Astrocyte (in vitro differentiated cells and primary cell): ENCODE measurements around the gene PHF12.

Experiments used
- EZH2 ChIP-seq: IDR thresholded peaks from 2 replicates; pipeline ENCODE4 v1.6.1; 2012; ENCODE audit warnings: mild to moderate bottlenecking, low read length, inconsistent platforms; ENCODE audit not compliant: insufficient read depth
- TF ChIP-seq, protein P1 (sequence below): IDR thresholded peaks from 2 replicates; pipeline ENCODE4 v1.5.1; 2011; ENCODE audit warnings: low read depth, mild to moderate bottlenecking, inconsistent platforms, low read length, moderate library complexity; ENCODE audit not compliant: insufficient read depth

DNA sequence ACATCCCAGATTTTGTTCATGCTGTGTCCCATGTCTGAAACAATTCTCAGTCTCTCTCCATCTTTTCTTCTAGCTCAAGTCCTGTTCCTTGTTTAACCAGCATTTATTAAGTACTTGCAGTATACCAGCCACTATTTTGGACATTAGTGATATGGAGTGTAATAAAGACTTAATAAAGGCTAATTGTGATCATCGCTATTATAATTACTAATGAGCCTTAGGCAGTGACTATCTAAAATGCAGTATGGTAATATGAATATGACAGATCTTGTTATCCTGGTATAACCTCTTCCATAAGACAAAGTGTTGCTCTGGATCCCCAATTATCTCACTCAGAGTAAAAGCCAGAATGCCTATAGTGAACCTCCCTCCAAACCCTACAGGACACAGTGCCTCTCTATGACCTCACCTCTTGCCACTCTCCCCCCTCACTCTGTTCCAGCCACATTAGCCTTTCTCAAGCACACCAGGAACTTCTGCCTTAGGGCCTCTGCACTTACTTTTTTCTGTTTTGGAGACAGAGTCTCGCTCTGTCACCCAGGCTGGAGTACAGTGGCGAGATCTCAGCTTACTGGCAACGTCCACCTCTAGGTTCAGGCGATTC lies 52.0 kb downstream of the PHF12 start:
- TF ChIP-seq, protein P1, sequence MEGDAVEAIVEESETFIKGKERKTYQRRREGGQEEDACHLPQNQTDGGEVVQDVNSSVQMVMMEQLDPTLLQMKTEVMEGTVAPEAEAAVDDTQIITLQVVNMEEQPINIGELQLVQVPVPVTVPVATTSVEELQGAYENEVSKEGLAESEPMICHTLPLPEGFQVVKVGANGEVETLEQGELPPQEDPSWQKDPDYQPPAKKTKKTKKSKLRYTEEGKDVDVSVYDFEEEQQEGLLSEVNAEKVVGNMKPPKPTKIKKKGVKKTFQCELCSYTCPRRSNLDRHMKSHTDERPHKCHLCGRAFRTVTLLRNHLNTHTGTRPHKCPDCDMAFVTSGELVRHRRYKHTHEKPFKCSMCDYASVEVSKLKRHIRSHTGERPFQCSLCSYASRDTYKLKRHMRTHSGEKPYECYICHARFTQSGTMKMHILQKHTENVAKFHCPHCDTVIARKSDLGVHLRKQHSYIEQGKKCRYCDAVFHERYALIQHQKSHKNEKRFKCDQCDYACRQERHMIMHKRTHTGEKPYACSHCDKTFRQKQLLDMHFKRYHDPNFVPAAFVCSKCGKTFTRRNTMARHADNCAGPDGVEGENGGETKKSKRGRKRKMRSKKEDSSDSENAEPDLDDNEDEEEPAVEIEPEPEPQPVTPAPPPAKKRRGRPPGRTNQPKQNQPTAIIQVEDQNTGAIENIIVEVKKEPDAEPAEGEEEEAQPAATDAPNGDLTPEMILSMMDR, result no peak
- no peak for TF ChIP-seq EZH2
